ENCODE data around the gene ESYT1.

DNA sequence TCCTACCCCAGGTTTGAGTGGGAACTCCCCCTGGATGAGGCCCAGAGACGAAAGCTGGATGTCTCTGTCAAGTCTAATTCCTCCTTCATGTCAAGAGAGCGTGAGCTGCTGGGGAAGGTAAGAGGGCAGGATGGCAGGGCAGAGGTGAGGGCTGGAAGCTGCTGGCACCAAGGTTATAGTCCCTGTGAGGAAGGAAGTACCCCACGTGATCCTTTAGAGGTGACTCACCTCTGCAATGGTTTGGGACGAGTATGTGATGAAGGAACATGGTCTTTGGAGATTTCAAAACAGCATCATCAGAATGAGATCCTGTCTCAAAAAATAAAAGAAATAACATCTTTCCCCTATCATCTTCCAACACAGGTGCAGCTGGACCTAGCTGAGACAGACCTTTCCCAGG is 15.2 kb downstream of the ESYT1 start:
- TF ChIP-seq POLR2AphosphoS5 (IDR thresholded peaks at IDR 0.05; ENCODE audit: low read depth, low read length) = no peak
- TF ChIP-seq TAF1 (IDR thresholded peaks at IDR 0.05; ENCODE audit: borderline replicate concordance, insufficient read depth, low read length) = no peak
- TF ChIP-seq, protein P1, sequence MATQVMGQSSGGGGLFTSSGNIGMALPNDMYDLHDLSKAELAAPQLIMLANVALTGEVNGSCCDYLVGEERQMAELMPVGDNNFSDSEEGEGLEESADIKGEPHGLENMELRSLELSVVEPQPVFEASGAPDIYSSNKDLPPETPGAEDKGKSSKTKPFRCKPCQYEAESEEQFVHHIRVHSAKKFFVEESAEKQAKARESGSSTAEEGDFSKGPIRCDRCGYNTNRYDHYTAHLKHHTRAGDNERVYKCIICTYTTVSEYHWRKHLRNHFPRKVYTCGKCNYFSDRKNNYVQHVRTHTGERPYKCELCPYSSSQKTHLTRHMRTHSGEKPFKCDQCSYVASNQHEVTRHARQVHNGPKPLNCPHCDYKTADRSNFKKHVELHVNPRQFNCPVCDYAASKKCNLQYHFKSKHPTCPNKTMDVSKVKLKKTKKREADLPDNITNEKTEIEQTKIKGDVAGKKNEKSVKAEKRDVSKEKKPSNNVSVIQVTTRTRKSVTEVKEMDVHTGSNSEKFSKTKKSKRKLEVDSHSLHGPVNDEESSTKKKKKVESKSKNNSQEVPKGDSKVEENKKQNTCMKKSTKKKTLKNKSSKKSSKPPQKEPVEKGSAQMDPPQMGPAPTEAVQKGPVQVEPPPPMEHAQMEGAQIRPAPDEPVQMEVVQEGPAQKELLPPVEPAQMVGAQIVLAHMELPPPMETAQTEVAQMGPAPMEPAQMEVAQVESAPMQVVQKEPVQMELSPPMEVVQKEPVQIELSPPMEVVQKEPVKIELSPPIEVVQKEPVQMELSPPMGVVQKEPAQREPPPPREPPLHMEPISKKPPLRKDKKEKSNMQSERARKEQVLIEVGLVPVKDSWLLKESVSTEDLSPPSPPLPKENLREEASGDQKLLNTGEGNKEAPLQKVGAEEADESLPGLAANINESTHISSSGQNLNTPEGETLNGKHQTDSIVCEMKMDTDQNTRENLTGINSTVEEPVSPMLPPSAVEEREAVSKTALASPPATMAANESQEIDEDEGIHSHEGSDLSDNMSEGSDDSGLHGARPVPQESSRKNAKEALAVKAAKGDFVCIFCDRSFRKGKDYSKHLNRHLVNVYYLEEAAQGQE (IDR thresholded peaks at IDR 0.05; ENCODE audit: insufficient read depth in 1 of 2, low read depth in 2 of 2, low read length in 2 of 2) = no peak
- no peak for TF ChIP-seq SIN3A (IDR thresholded peaks at IDR 0.05; ENCODE audit: borderline replicate concordance, insufficient read depth, low read length)

Measured in PFSK-1 (cell line).